GM21447 (cell line): ENCODE measurements around the gene GATM.
"Not testable (repeated sequence)": the region's sequence is repeated elsewhere in the genome, so short reads cannot be mapped to it uniquely, and the experiment has no call there.

Experiments
- ATAC-seq: cut with Tn5 transposase; IDR thresholded peaks from one replicate; pipeline ENCODE4 v1.9.1; 2021; ENCODE audit not compliant: unreplicated experiment

GATM gene

DNA sequence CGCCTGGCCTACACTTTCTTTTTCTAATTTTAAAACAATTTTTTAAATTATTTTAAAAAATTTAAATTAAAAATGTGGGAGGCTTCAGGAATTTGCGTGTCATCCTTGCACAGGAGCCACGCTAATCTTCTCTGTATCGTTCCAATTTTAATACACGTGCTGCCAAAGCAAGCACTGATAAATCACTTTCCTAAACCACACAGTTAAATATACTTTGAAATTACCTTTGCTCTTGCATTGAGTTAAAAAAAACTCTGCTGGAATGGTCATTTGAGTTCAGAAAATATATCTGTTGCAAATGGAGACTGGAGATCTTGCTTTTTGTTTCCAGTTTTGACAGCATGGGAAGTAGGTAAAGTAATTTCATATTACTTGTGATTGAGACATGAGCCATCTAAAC is 23.6 kb downstream of the GATM start:
- no peak for ATAC-seq

DNA sequence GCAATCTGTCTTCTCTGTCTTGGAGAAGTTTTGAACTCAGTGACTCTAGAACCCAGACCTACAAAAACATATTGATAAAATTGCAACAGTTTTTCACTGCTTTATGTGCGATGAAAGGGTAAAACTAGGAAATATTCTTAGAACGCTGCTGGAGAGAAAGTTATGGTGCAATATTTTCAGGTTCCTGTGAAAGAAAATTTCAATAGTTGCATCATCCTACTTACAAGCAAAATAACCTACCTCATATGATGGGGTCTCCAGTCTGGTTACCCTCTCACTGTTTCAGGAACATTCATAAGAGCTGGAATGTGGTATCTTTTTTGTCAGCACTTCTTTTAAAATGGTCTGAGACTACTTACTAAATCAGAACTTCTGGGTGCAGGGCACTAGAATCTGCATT is 27.1 kb downstream of the GATM start:
- no peak for ATAC-seq

DNA sequence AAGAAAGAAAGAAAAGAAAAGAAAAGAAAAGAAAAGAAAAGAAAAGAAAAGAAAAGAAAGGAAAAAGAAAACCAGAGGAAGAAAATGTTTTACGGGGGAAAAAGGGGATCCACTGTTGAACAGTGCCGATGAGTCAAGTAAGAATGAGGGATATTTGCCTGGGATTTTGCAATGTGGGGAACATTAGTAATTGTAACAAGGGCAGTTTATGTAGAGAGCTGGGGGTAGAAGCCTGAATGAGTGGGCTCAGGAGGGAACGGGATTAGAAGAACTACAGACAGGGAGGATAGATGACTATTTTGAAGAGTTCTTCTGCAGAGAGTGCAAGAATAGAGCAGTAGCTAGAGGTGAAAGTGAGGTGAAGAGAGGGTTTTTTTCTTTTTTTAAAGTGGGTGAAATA is 28.7 kb downstream of the GATM start:
- ATAC-seq, result no peak

DNA sequence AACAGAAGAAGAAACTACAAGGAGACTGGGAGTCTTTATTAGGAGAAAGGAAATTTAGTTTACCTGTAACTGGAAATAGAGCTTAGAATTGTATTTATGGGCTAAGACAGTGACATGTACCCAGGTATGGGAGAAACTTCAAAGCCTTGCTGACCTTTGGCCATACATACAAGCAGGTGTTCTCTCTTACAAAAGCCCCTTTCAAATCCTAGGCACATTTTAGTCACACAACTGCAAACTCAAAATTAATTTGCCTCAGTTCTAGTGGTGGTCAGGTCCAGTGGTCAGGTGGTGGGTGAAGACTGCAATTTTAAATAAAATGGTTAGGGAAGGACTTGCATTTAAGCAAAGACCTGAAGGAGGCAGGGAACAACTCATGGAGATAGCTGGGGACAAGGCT is 30.4 kb downstream of the GATM start:
- no peak for ATAC-seq

DNA sequence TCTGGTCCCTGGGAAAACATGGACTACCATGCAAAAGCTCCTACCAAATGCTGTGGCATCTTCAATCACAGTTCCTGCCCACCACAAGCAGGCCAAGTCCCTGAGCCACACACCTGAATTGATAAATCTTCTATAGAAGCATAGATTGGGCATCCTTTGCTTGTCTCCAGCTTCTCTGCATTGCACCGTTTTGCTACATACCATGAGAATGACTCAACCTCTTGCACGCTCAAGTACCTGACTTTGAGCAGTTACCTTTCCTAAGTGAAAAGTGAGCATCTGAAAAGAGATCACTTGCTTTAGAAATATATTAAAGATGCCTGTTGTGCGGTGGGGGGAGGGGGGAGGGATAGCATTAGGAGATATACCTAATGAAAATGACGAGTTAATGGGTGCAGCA is 31.3 kb downstream of the GATM start:
- no peak for ATAC-seq

DNA sequence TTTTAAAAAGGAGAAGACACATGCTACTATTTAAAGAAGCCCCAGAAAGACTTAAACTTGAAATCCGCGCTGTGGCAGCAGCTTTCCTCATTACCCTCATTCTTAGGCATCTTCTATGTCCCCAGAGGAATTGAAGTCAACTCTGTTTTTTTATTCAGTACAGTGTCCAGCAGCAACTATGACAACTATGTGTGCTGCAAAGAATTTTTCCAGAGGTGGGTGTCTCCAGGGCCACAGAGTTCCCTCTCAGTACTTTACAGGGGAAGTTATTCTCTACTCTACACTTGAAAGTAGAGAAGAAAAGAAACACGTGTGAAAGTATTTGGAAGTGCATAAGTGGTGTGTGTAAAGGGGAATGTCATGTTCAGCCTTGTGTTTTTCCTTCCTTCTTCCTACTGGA is 32.0 kb downstream of the GATM start:
- ATAC-seq, result no peak

DNA sequence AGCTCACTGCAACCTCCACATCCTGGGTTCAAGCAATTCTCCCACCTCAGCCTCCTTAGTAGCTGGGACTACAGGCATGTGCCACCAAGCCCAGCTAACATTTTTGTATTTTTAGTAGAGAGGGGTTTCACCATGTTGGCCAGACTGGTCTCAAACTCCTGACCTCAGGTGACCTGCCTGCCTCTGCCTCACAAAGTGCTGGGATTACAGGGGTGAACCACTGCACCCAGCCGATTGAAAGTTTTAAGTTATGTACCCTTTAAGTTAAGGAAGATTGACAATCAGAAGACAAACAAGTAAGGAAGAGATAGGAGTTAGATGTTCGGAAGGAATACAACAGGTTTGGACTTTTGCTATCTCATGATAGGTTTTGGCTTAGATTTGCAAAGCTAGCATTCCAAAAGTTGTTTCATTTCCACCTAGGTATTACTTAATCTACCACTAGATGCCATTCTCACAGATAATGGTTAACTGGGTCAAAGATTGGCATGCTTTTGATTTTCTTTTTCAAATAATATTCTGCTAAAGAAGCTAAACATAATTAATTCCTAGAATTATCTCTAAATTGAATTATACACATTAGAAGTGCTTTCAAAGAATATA is 35.0 kb downstream of the GATM start:
- ATAC-seq, result no peak

DNA sequence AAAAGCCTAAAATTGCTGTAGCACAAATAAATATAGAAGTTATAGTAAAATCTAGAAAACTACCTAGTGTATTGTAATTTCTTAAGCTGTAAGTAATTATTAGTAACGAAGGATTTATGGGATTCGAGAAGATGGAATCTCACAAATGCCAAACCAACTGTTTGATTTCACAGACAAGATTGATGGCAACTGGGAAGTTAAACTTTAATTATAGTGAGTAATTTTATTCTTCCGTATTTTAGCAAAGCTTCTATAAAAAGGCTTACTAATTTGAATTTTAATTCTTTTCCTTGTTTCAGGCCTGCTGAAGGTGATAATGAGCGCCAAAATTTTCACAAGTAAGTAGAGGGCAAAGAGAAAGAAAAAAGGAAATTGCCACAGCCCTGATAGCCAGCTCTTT is 36.6 kb downstream of the GATM start:
- no peak for ATAC-seq

DNA sequence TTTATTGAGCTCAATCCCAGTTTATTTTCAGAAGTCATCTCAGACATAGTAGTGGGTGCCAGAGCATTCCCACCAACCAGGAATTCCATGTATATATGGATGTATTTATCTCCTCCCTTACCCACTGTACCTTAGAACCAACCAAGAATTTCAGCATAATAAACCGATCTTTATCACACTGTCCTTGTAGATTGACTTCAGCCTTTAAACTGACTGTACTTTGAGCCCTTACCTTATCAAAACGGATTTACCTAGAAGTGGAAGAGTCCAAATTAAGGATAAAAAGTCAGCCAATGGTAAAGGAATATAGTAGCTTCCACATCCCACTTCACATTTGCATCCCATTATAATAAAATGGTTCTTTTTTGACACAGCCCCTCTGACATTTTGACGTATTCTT is 37.9 kb downstream of the GATM start:
- ATAC-seq, result no peak

DNA sequence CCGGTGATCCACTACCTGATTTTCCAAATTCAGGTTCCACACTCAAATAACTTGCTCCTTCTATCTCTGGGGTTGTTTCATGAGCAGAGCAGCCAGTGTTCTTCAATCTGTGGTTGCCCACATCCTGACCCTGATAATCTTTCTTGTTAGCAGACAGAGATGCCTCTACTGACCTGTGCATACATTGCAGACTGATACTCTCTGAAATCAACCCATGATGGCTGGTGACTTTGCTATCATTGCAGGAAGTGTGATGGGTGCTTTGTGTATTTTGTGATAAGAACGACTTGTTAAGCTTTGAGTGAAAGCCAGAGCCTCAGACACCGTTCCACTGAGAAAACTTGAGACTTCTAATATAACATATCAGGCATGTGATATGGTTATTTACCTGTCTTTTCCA is 39.9 kb downstream of the GATM start:
- no peak for ATAC-seq

DNA sequence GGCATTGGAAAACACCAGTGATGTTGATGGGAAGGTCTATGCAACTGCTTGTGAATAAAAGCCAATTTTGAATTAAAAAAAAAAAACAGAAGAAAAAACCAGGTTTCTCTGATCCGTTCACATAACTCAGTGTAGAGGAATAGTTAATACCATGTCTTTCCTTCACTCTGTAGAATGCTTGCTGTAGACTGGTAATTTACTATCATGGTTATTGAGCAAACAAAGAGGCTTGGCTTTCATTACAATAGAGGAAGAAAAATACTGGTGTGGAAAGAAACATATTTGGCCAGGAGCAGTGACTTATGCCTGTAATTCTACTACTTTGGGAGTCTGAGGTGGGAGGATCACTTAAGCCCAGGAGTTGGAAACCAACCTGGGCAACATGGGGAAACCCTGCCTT is 41.1 kb downstream of the GATM start:
- no peak for ATAC-seq

DNA sequence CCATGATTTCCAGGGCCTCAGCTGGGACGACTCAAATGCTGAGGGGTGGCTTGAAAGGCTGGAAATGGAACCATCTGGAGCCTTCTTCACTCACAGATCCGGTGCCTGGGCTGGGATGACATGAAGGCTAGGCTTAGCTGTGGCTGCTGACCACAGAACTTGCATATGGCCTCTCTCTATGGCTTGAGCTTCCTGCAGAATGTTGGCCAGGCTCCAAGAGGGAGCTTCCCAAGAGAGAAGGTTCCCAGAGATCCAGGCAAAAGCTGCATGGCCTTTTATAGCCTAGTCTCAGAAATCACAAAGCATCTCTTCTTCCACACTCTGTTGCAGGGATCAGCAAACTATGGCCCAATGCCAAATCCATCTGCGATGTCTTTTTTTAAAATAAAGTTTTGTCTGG is 44.8 kb downstream of the GATM start:
- no peak for ATAC-seq

DNA sequence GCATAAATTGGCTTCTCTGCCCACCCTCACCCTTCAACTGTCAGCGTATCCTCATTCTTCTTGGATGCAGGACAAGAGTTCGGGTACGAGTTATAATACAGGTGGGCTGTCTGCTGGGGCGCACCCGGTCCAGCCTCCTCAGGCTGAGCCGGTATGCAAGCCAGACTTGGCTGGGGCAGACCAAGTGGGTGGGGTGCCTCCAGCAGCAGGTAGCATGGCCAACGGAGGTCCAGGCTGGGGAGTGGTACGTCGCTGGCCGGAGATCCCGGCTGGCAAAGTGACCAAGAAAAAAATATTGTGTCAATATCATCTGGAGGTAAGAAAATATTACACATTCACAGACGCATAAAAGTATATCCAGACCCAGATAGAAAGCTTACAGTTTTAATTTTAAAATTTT is 45.6 kb downstream of the GATM start:
- ATAC-seq, result no peak

DNA sequence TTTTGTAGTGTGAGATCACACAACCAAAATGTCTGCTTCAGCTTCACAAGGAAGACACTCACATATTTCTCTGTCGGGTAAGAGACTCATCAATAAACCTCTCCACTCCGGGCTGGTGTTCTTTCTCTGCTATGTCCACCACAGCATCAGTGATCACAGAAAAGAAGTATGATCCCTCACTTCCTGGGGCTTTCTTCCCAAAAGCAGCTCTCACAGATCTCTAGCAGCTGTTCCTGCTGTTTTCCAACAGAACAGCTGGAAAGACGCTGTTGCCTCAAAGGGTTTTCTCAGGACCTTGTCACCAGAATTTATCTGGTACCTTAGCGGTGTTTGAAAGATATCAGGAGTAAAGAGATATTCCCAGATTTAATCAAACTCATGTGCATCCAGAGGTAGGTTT is 46.4 kb downstream of the GATM start:
- no peak for ATAC-seq

DNA sequence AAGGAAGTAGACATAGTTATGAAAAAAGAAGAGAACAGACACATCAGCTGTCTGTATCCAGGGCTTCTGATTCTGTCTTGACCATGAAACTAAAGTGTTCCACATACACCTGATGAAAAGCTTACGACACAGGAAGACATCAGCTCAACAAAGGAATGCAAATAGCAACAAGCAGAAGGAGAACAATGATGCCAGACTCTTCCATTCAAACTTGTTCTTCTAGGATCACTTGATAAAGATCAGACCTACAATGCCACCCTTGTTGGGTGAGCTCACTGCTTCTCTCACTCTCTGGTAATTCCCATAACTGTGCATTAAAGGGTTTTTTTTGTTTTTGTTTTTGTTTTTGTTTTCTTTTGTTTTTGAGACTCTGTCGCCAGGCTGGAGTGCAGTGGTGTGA is 49.7 kb downstream of the GATM start:
- ATAC-seq, result no peak

DNA sequence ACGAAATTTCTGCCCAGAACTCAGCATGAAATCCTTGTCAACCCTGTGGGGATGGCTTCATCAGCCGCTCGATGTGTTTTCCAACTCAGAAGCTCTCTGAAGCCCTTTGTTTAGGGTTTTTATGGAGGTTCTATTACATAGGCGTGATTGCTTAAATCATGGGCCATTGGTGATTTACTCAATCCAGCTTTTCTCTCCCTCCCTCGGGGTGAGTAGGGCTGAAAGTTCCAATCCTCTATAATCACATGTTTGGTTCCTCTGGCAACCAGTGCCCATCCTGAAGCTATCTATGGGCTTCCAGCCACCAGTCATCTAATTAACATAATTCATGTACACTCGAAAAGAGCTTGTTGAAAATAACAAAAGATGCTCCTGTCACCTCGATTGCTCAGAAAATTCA is 51.6 kb downstream of the GATM start:
- ATAC-seq, result no peak

DNA sequence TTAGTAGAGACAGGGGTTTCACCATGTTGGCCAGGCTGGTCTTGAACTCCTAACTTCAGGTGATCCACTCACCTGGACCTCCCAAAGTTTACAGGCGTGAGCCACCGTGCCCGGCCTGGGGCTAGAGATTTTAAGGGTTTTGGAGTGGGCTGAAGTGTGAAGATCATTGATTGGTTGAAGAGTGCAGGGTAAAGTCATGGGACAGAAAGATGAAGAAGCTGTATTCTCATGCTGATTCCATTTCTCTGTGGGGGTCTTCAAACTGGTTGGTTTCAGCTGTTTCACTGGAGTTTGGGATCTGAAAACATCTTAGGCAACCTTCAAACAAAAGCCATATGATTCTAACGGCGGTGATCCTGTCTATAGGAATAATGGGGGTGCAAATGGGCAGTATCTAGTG is 52.1 kb downstream of the GATM start:
- no peak for ATAC-seq

DNA sequence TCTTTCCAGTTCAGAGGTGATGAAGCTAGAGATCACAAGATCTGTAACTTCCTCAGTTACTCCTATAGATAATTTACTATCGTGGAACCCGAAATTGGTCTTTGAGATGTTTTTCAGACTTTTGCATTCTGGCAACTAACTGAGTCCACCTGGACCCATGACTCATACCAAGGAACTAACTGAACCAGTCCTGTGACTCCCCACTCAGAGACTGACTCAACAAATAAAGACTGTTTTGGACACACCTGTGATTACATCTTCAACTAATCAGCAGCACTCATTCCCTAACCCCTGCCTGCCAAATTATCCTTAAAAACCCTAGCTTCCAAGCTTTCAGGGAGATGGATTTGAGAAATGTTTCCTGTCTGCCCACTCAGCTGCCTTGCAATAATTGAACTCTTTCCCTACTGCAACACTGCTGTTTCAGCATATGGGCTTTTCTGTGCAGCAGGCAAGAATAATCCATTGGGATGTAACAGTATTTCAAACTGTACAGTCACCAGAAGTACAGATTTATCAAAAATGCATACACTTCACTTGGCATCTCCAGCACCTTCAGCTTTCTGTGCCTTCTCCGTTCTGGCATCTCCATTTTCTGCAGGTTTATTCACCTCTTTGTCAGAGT is 57.7 kb downstream of the GATM start:
- ATAC-seq, result no peak

DNA sequence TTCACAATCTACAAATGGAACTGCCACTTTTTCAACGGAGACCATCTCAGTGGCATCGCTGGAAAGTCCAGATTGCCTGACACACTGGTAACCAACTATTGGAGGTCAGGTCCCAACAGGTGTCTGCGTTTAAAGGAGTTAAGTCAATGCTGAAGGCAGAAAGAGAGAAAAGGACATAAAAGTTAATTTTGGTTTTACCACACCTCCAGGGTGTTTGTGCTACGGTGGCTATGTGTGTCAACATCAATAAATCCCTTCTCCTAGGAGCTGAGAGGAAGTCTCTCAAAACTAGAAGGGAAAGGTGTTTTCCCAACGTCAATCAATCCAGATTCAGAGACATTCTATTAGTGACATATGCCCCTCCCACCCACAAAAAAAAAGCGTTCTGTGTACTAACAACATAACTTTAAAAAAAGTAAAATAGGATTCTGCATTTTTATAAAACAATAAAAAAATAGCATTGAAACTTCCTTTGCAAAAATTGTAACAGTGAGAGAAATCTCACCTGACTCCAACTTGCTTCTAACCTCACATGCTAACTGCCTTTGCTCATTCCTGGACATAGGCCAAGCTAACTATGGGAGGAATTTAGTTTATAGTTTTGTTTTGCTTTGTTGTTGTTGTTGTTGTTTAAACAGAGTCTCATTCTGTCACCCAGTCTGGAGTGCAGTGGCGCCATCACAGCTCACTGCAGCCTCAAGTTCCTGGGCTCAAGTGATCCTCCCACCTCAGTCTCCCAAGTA is 58.7 kb downstream of the GATM start:
- ATAC-seq, result no peak

DNA sequence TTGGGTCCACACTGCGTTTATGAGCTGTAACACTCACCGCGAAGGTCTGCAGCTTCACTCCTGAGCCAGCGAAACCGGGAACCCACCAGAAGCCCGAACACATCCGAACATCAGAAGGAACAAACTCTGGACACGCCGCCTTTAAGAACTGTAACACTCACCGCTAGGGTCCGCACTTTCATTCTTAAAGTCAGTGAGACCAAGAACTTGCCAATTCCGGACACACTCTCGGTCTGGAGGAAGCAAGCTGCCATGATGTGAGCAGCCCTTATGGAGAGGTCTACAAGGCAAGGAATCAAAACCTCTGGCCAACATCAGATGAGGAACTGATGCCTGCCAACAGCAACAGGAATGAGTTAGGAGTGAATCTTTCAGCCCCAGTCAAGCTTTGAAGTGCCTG is 63.4 kb downstream of the GATM start:
- ATAC-seq, result no peak

DNA sequence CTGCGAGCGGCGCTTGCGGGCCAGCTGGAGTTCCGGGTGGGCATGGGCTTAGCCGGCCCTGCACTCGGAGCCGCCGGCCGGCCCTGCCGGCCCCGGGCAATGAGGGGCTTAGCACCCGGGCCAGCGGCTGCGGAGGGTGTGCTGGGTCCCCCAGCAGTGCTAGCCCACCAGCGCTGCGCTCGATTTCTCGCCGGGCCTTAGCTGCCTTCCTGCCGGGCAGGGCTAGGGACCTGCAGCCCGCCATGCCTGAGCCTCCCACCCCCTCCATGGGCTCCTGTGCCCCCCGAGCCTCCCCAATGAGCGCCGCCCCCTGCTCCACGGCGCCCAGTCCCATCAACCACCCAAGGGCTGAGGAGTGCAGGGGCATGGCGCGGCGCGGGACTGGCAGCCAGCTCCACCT is 64.2 kb downstream of the GATM start:
- ATAC-seq, result not testable (repeated sequence)
